A549 treated with CpdA at 1 μM for 4 hours (cell line): ENCODE results near the gene OTOP1. TPM values are rescaled to one million over a fixed set of nuclear protein-coding genes. Genes with fewer than 3 reads are reported as not detected.

Source experiments
- total RNA-seq: library from RNA; stranded (reverse); fragments of 200-300 nt; extraction: Qiagen RNA extraction; gene quantifications from 5 replicates; pipeline ENCODE4 v1.2.3, GENCODE V29; 2022; ENCODE audit warnings: low read depth

OTOP1 gene
- total RNA-seq: not detected in 5 replicates

GRCh38 chr4:4226606-4227438 is at the start of gene OTOP1:
Gene OTOP1, minus strand, starts transcription at chr4:4226929. Its CDS starts 65 bp downstream, at chr4:4226864.

GRCh38 chr4:4248029-4248884 is 21.5 kb upstream of the OTOP1 start, which contains the start of gene TMEM128:
Gene TMEM128, minus strand, starts transcription at chr4:4248223. Its CDS starts 21 bp downstream, at chr4:4248202.

Other genes with a start within 250 kb of the OTOP1 start
- 10.0 to 12.8 TPM (median 10.9 TPM) in 5 replicates for gene TMEM128, start 21.3 kb upstream of the OTOP1 start, total RNA-seq
- gene LYAR, start 63.2 kb upstream of the OTOP1 start, total RNA-seq: 28.1 to 36.9 TPM (median 30.1 TPM) in 5 replicates
- gene ZBTB49, start 63.3 kb upstream of the OTOP1 start, total RNA-seq: 2.1 to 2.9 TPM (median 2.7 TPM) in 5 replicates
- 0.60 to 0.98 TPM (median 0.90 TPM) in 5 replicates for gene NSG1, start 160.2 kb upstream of the OTOP1 start, total RNA-seq